ENCODE data around the gene HSPB1.
"Not testable (repeated sequence)": the region's sequence is repeated elsewhere in the genome, so short reads cannot be mapped to it uniquely, and the experiment has no call there.

HSPB1 gene

GRCh38 chr7:76282344-76283253 is 19.9 kb upstream of the HSPB1 start:
- TF ChIP-seq CTCF (IDR thresholded peaks at IDR 0.05; ENCODE audit: low read depth, low read length) = no peak
- peak overlapping the region; percentile 52 for H3K4me3 ChIP-seq (ENCODE audit: low read depth, low read length)

GRCh38 chr7:76283254-76284159 is 19.0 kb upstream of the HSPB1 start:
- peak overlapping the region; percentile 52 for H3K4me3 ChIP-seq (ENCODE audit: low read depth, low read length)

GRCh38 chr7:76285604-76286374 is 16.7 kb upstream of the HSPB1 start:
- TF ChIP-seq CTCF (IDR thresholded peaks at IDR 0.05; ENCODE audit: low read depth, low read length) = no peak
- no peak overlapping the region for H3K4me3 ChIP-seq (ENCODE audit: low read depth, low read length)

More at GRCh38 chr7:76283254-76284159, 19.0 kb upstream of the HSPB1 start:
- no peak for TF ChIP-seq CTCF (IDR thresholded peaks at IDR 0.05; ENCODE audit: low read depth, low read length)

GRCh38 chr7:76286842-76287403 is 15.6 kb upstream of the HSPB1 start:
- no peak for TF ChIP-seq CTCF (IDR thresholded peaks at IDR 0.05; ENCODE audit: low read depth, low read length)
- no peak overlapping the region for H3K4me3 ChIP-seq (ENCODE audit: low read depth, low read length)

- not testable (repeated sequence) for H3K4me3 ChIP-seq (ENCODE audit: low read depth, low read length)
Observed at GRCh38 chr7:76290847-76291350, 11.6 kb upstream of the HSPB1 start.

GRCh38 chr7:76291351-76292212 is 10.9 kb upstream of the HSPB1 start:
- TF ChIP-seq CTCF (IDR thresholded peaks at IDR 0.05; ENCODE audit: low read depth, low read length) = peak; percentile 88
- H3K4me3 ChIP-seq (ENCODE audit: low read depth, low read length) = peak overlapping the region; percentile 24

All from WI38 (cell line).